Peyer's patch (tissue), 4 donors: ENCODE data around the gene FNDC3B. TPM values are rescaled to one million over a fixed set of nuclear protein-coding genes. Genes with fewer than 3 reads are reported as not detected.
A peak's percentile ranks its signal among the peaks of the same experiment; 100 is the strongest.

Experiments
- DNase-seq, 3 donors: peaks; one replicate each; pipeline ENCODE4 v3.0.0-alpha.2; 2017 to 2019
- H3K27ac ChIP-seq, 4 donors: fragments of 200-600 bp; sonication (generic); one replicate each; pipeline ENCODE4 v1.5.1; 2016 to 2019
- H3K27me3 ChIP-seq, 2 donors: fragments of 200-600 bp; sonication (generic); one replicate each; pipeline ENCODE4 v1.5.1; 2019
- H3K36me3 ChIP-seq, 3 donors: fragments of 200-600 bp; sonication (generic); one replicate each; pipeline ENCODE4 v1.5.1; 2016 to 2019
- H3K4me1 ChIP-seq, 4 donors: fragments of 200-600 bp; sonication (generic); one replicate each; pipeline ENCODE4 v1.5.1; 2016 to 2019
- H3K4me3 ChIP-seq, 4 donors: fragments of 200-600 bp; sonication (generic); 1 replicate in 3 of 4; 2 replicates in 1 of 4; pipeline ENCODE4 v1.5.1; 2016 to 2019; ENCODE audit warnings: mild to moderate bottlenecking in 1 of 4
- H3K9me3 ChIP-seq, 4 donors: fragments of 200-600 bp; sonication (generic); one replicate each; pipeline ENCODE4 v1.5.1; 2016 to 2019; ENCODE audit warnings: mild to moderate bottlenecking in 1 of 4
- CTCF ChIP-seq, 6 experiments: fragments of 450-650 bp in 4 of 6; fragments of 200-600 bp in 2 of 6; sonication (generic) in 1 of 6; IDR thresholded peaks; one replicate each; pipeline ENCODE4 v1.5.1; 2017 to 2019; ENCODE audit warnings: antibody characterized with exemption in 6 of 6, mild to moderate bottlenecking in 3 of 6, moderate library complexity in 1 of 6
- POLR2A ChIP-seq, 2 donors: fragments of 450-650 bp; IDR thresholded peaks; one replicate each; pipeline ENCODE4 v1.5.1; 2017; ENCODE audit warnings: antibody characterized with exemption in 2 of 2, mild to moderate bottlenecking in 2 of 2, moderate library complexity in 2 of 2
- total RNA-seq, 4 donors: library from RNA; depleted of rRNA; stranded (reverse); fragments of >200 nt; gene quantifications; one replicate each; pipeline ENCODE4 v1.1.0, GENCODE V29; 2016

Gene FNDC3B
- total RNA-seq, 4 donors from 2014 or later, result 28.7 to 74.3 (median 54.6) TPM

DNA sequence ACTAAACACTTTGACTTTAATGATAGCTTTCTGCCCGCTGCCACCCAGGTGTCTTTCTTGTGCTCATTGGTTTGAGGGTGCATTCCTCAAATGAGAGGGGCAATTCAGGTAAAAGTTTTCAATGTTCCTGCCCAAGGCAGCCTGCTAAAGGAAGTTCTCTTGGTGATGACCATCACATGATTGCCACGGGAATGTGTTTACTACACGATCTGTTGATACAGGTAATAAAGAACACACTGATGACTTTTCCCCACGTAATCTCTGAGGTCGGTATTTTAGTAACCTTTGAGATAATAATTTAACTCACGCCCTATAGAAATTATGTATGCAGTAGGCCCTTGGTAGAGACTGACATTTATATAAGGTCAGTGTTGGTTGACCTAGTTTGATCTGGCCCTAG, 39.3 kb downstream of the FNDC3B start:
- TF ChIP-seq POLR2A (IDR thresholded peaks at IDR 0.05) (no peak), CTCF (IDR thresholded peaks at IDR 0.05) (no peak)
- DNase-seq, result peak in 1 of 3 donors; percentile 66
- no peaks in the 10 kb centered on the region for H3K9me3 ChIP-seq
- no peaks in the 10 kb centered on the region for H3K27me3 ChIP-seq
- H3K36me3 ChIP-seq, result no peaks in the 10 kb centered on the region
- H3K4me1 ChIP-seq, result peaks cover 0 to 9% (median under 1%) of the 10 kb centered on the region in 4 donors
- H3K27ac ChIP-seq, result peak overlapping the region in 1 of 4 donors; percentile 59
- H3K4me3 ChIP-seq, result no peak overlapping the region

- H3K9me3 ChIP-seq, result no peaks in the 10 kb centered on the region
- no peak overlapping the region for H3K4me3 ChIP-seq
- H3K27me3 ChIP-seq, result no peaks in the 10 kb centered on the region
- peaks cover 0 to 2% (median 0%) of the 10 kb centered on the region in 4 donors for H3K4me1 ChIP-seq
- TF ChIP-seq CTCF (IDR thresholded peaks at IDR 0.05), result no peak
- TF ChIP-seq POLR2A (IDR thresholded peaks at IDR 0.05), result no peak
- DNase-seq, result no peak
- H3K27ac ChIP-seq, result peak overlapping the region in 1 of 4 donors; percentile 59
- no peaks in the 10 kb centered on the region for H3K36me3 ChIP-seq
These were observed 40.1 kb downstream of the FNDC3B start for GRCh38 chr3:172079326-172079976.

- no peak overlapping the region for H3K27ac ChIP-seq
- no peak overlapping the region for H3K4me3 ChIP-seq
- H3K4me1 ChIP-seq, result peaks cover 0 to 2% (median 0%) of the 10 kb centered on the region in 4 donors
- no peaks in the 10 kb centered on the region for H3K9me3 ChIP-seq
- TF ChIP-seq POLR2A (IDR thresholded peaks at IDR 0.05), result no peak
- TF ChIP-seq CTCF (IDR thresholded peaks at IDR 0.05), result no peak
- H3K36me3 ChIP-seq, result no peaks in the 10 kb centered on the region
- no peaks in the 10 kb centered on the region for H3K27me3 ChIP-seq
- DNase-seq, result no peak
These were observed 41.1 kb downstream of the FNDC3B start for GRCh38 chr3:172080503-172080902.

GRCh38 chr3:172082269-172082668, 42.9 kb downstream of the FNDC3B start:
- Histone ChIP-seq H3K36me3 (no peaks in the 10 kb centered on the region), H3K4me1 (peaks cover 0 to 9% (median 0%) of the 10 kb centered on the region in 4 donors)
- DNase-seq, result peak in 1 of 3 donors; percentile 51

GRCh38 chr3:172082820-172083513, 43.6 kb downstream of the FNDC3B start:
- DNase-seq, result no peak
- TF ChIP-seq POLR2A (IDR thresholded peaks at IDR 0.05), result no peak
- no peak for TF ChIP-seq CTCF (IDR thresholded peaks at IDR 0.05)
- peak overlapping the region; percentile 25 to 39 (median 29) for H3K27ac ChIP-seq
- no peaks in the 10 kb centered on the region for H3K9me3 ChIP-seq
- no peaks in the 10 kb centered on the region for H3K27me3 ChIP-seq
- peaks cover 0 to 16% (median 0%) of the 10 kb centered on the region in 4 donors for H3K4me1 ChIP-seq
- no peaks in the 10 kb centered on the region for H3K36me3 ChIP-seq
- H3K4me3 ChIP-seq, result no peak overlapping the region

More at GRCh38 chr3:172082269-172082668, 42.9 kb downstream of the FNDC3B start:
- TF ChIP-seq POLR2A (IDR thresholded peaks at IDR 0.05) (no peak), CTCF (IDR thresholded peaks at IDR 0.05) (no peak)
- Histone ChIP-seq H3K4me3 (no peak overlapping the region), H3K9me3 (no peaks in the 10 kb centered on the region), H3K27me3 (no peaks in the 10 kb centered on the region), H3K27ac (peak overlapping the region in 3 of 4 donors; percentile 25 to 41 (median 31))
